MM.1S (cell line): ENCODE results near the gene DNPH1.

Experiments used
- EZH2 ChIP-seq: fragments of 300-600 bp; sonication (generic); optimal IDR thresholded peaks from 2 replicates; pipeline ENCODE3; 2017; ENCODE audit warnings: low read depth, mild to moderate bottlenecking, antibody characterized with exemption, low read length, mixed read lengths
- TF ChIP-seq, protein P1 (sequence below): fragments of 300-600 bp; sonication (generic); IDR thresholded peaks from 2 replicates; pipeline ENCODE4 v1.5.1; 2016; ENCODE audit warnings: antibody characterized with exemption, low read length, mixed read lengths

- TF ChIP-seq, protein P1, sequence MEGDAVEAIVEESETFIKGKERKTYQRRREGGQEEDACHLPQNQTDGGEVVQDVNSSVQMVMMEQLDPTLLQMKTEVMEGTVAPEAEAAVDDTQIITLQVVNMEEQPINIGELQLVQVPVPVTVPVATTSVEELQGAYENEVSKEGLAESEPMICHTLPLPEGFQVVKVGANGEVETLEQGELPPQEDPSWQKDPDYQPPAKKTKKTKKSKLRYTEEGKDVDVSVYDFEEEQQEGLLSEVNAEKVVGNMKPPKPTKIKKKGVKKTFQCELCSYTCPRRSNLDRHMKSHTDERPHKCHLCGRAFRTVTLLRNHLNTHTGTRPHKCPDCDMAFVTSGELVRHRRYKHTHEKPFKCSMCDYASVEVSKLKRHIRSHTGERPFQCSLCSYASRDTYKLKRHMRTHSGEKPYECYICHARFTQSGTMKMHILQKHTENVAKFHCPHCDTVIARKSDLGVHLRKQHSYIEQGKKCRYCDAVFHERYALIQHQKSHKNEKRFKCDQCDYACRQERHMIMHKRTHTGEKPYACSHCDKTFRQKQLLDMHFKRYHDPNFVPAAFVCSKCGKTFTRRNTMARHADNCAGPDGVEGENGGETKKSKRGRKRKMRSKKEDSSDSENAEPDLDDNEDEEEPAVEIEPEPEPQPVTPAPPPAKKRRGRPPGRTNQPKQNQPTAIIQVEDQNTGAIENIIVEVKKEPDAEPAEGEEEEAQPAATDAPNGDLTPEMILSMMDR, result no peak
- no peak for TF ChIP-seq EZH2
These were observed 21.7 kb upstream of the DNPH1 start for GRCh38 chr6:43250992-43251373.
